ENCODE measurements around the gene NOL11. TPM values are rescaled to one million over a fixed set of nuclear protein-coding genes. Genes with fewer than 3 reads are reported as not detected.

The NOL11 gene
- polyA plus RNA-seq, 3 donors: 5.2 to 11.4 (median 6.1) TPM

GRCh38 chr17:67679225-67679624, 38.5 kb upstream of the NOL11 start:
- H3K27ac ChIP-seq (ENCODE audit: low read depth in 1 of 2, low read length in 2 of 2): no peak overlapping the region
- H2AFZ ChIP-seq (ENCODE audit: insufficient read depth, low read depth, low read length, poor library complexity, severe bottlenecking): no peak overlapping the region
- Mint-ChIP-seq H3K4me3 (no peak overlapping the region), H3K36me3 (peaks cover 32 to 35% of the 10 kb centered on the region in 2 donors), H3K27ac (no peak overlapping the region), H3K27me3 (ENCODE audit: low read depth in 3 of 3) (peaks cover 0 to 5% (median 0%) of the 10 kb centered on the region in 3 donors), H3K4me1 (no peaks in the 10 kb centered on the region), H3K9me3 (no peaks in the 10 kb centered on the region)
- H3K9ac ChIP-seq (ENCODE audit: insufficient read depth, low read length, poor library complexity, severe bottlenecking): no peak overlapping the region
- no peak overlapping the region for H3K4me2 ChIP-seq (replicated peaks; ENCODE audit: extremely low read depth, low read length, poor library complexity, severe bottlenecking)
- H3K4me3 ChIP-seq (replicated peaks in 1 of 3; ENCODE audit: low read depth in 2 of 3, low read length in 3 of 3): no peak overlapping the region
- H3K9me3 ChIP-seq (replicated peaks in 1 of 2; ENCODE audit: control insufficient read depth in 1 of 2, insufficient read depth in 1 of 2, low read length in 2 of 2): no peaks in the 10 kb centered on the region
- H3K4me1 ChIP-seq (ENCODE audit: control insufficient read depth in 1 of 2, insufficient read depth in 2 of 2, low read length in 2 of 2): no peaks in the 10 kb centered on the region
- H3K27me3 ChIP-seq (ENCODE audit: control insufficient read depth in 2 of 2, insufficient read depth in 2 of 2, low read length in 2 of 2): no peaks in the 10 kb centered on the region
- no peaks in the 10 kb centered on the region for H4K20me1 ChIP-seq (ENCODE audit: insufficient read depth, low read length)
- no CpG with 5 or more reads among the region's 2 CpGs for WGBS (ENCODE audit: insufficient coverage)
- TF ChIP-seq, protein P1, sequence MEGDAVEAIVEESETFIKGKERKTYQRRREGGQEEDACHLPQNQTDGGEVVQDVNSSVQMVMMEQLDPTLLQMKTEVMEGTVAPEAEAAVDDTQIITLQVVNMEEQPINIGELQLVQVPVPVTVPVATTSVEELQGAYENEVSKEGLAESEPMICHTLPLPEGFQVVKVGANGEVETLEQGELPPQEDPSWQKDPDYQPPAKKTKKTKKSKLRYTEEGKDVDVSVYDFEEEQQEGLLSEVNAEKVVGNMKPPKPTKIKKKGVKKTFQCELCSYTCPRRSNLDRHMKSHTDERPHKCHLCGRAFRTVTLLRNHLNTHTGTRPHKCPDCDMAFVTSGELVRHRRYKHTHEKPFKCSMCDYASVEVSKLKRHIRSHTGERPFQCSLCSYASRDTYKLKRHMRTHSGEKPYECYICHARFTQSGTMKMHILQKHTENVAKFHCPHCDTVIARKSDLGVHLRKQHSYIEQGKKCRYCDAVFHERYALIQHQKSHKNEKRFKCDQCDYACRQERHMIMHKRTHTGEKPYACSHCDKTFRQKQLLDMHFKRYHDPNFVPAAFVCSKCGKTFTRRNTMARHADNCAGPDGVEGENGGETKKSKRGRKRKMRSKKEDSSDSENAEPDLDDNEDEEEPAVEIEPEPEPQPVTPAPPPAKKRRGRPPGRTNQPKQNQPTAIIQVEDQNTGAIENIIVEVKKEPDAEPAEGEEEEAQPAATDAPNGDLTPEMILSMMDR (IDR thresholded peaks at IDR 0.05): no peak
- no peaks in the 10 kb centered on the region for H3K79me2 ChIP-seq (ENCODE audit: insufficient read depth, low read length)
- intact Hi-C loops (cut with micrococcal nuclease): no loop called here
- no peak for DNase-seq
- peaks cover 5 to 39% of the 10 kb centered on the region in 2 donors for H3K36me3 ChIP-seq (replicated peaks in 1 of 2; ENCODE audit: control insufficient read depth in 1 of 2, insufficient read depth in 2 of 2, low read length in 2 of 2)

GRCh38 chr17:67679721-67680120, 38.0 kb upstream of the NOL11 start:
- Histone ChIP-seq H3K27ac (ENCODE audit: low read depth in 1 of 2, low read length in 2 of 2) (no peak overlapping the region), H4K20me1 (ENCODE audit: insufficient read depth, low read length) (no peaks in the 10 kb centered on the region), H2AFZ (ENCODE audit: insufficient read depth, low read depth, low read length, poor library complexity, severe bottlenecking) (no peak overlapping the region), H3K36me3 (replicated peaks in 1 of 2; ENCODE audit: control insufficient read depth in 1 of 2, insufficient read depth in 2 of 2, low read length in 2 of 2) (peaks cover 5 to 39% of the 10 kb centered on the region in 2 donors), H3K79me2 (ENCODE audit: insufficient read depth, low read length) (no peaks in the 10 kb centered on the region), H3K4me1 (ENCODE audit: control insufficient read depth in 1 of 2, insufficient read depth in 2 of 2, low read length in 2 of 2) (no peaks in the 10 kb centered on the region), H3K9ac (ENCODE audit: insufficient read depth, low read length, poor library complexity, severe bottlenecking) (no peak overlapping the region), H3K9me3 (replicated peaks in 1 of 2; ENCODE audit: control insufficient read depth in 1 of 2, insufficient read depth in 1 of 2, low read length in 2 of 2) (no peaks in the 10 kb centered on the region), H3K4me2 (replicated peaks; ENCODE audit: extremely low read depth, low read length, poor library complexity, severe bottlenecking) (no peak overlapping the region), H3K27me3 (ENCODE audit: control insufficient read depth in 2 of 2, insufficient read depth in 2 of 2, low read length in 2 of 2) (no peaks in the 10 kb centered on the region), H3K4me3 (replicated peaks in 1 of 3; ENCODE audit: low read depth in 2 of 3, low read length in 3 of 3) (no peak overlapping the region)
- TF ChIP-seq, protein P1 (IDR thresholded peaks at IDR 0.05): no peak
- peaks cover 0 to 5% (median 0%) of the 10 kb centered on the region in 3 donors for H3K27me3 Mint-ChIP-seq (ENCODE audit: low read depth in 3 of 3)
- H3K4me3 Mint-ChIP-seq: no peak overlapping the region
- intact Hi-C loops (cut with micrococcal nuclease): no loop called here
- no peaks in the 10 kb centered on the region for H3K9me3 Mint-ChIP-seq
- WGBS (ENCODE audit: insufficient coverage): 100% methylated on average over 5 of the region's 6 CpGs
- peaks cover 32 to 35% of the 10 kb centered on the region in 2 donors for H3K36me3 Mint-ChIP-seq
- no peak overlapping the region for H3K27ac Mint-ChIP-seq
- no peak for DNase-seq
- H3K4me1 Mint-ChIP-seq: no peaks in the 10 kb centered on the region
